ENCODE measurements around the gene USF1. TPM values are rescaled to one million over a fixed set of nuclear protein-coding genes. Genes with fewer than 3 reads are reported as not detected.

USF1 gene
- total and polyA plus RNA-seq, 9 of the 15 experiments (the other 6 are each of a cell fraction or from before 2014, with no cell fraction given) = 7.4 to 60.2 (median 54.2) TPM

DNA sequence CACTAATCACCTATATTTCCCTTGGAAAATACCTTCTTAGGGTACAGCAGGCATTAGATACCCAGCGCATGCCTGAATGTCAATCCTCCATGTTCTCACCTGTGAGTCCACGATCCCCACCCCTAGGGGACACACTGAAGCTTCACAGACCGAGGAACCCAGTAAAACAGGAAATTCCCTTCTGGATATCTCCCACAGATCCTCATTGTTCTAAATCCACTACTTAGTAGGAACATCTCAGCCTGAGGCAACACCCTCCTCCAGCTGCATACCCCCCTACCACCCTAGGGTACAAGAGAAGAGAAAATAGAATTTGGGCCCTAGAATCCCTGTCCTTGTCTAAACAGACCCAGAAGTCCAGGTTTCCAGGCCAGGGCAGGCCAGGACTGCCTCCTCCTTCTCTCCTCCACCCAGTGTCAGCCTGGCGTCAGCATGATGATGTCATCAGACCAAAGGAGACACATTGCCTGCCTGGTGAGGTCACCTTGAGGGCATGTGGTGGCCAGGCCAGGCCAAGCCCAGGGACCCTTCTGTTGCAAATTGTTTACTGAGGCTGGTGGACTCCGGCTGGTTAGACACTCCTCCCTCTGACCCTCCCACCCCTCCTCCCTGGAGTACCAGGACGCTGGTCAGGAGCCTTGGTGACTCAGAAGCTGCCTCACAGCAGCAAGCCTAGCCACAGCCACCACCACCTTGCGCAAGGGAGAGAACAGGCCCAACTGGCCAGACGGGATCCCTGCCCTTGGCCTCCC is 37.4 kb upstream of the USF1 start (continued):
- TF ChIP-seq, protein P1, sequence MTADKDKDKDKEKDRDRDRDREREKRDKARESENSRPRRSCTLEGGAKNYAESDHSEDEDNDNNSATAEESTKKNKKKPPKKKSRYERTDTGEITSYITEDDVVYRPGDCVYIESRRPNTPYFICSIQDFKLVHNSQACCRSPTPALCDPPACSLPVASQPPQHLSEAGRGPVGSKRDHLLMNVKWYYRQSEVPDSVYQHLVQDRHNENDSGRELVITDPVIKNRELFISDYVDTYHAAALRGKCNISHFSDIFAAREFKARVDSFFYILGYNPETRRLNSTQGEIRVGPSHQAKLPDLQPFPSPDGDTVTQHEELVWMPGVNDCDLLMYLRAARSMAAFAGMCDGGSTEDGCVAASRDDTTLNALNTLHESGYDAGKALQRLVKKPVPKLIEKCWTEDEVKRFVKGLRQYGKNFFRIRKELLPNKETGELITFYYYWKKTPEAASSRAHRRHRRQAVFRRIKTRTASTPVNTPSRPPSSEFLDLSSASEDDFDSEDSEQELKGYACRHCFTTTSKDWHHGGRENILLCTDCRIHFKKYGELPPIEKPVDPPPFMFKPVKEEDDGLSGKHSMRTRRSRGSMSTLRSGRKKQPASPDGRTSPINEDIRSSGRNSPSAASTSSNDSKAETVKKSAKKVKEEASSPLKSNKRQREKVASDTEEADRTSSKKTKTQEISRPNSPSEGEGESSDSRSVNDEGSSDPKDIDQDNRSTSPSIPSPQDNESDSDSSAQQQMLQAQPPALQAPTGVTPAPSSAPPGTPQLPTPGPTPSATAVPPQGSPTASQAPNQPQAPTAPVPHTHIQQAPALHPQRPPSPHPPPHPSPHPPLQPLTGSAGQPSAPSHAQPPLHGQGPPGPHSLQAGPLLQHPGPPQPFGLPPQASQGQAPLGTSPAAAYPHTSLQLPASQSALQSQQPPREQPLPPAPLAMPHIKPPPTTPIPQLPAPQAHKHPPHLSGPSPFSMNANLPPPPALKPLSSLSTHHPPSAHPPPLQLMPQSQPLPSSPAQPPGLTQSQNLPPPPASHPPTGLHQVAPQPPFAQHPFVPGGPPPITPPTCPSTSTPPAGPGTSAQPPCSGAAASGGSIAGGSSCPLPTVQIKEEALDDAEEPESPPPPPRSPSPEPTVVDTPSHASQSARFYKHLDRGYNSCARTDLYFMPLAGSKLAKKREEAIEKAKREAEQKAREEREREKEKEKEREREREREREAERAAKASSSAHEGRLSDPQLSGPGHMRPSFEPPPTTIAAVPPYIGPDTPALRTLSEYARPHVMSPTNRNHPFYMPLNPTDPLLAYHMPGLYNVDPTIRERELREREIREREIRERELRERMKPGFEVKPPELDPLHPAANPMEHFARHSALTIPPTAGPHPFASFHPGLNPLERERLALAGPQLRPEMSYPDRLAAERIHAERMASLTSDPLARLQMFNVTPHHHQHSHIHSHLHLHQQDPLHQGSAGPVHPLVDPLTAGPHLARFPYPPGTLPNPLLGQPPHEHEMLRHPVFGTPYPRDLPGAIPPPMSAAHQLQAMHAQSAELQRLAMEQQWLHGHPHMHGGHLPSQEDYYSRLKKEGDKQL (CRISPR knock-in tag; IDR thresholded peaks at IDR 0.05; ENCODE audit: borderline replicate concordance) = no peak
- peak; percentile 32; the same call in 1 of the 2 replicates for TF ChIP-seq EP400 (IDR thresholded peaks at IDR 0.05)
- TF ChIP-seq BRD9 (IDR thresholded peaks at IDR 0.05; ENCODE audit: low read depth, partially characterized antibody) = no peak
- TF ChIP-seq ATF1 (CRISPR knock-in tag; IDR thresholded peaks at IDR 0.05) = peak; percentile 37; the same call in 1 of the 2 replicates
- peak; percentile 90 for TF ChIP-seq ATF1 (tag; IDR thresholded peaks at IDR 0.05)
- TF ChIP-seq, protein P2, sequence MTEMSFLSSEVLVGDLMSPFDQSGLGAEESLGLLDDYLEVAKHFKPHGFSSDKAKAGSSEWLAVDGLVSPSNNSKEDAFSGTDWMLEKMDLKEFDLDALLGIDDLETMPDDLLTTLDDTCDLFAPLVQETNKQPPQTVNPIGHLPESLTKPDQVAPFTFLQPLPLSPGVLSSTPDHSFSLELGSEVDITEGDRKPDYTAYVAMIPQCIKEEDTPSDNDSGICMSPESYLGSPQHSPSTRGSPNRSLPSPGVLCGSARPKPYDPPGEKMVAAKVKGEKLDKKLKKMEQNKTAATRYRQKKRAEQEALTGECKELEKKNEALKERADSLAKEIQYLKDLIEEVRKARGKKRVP (CRISPR knock-in tag; IDR thresholded peaks at IDR 0.05) = no peak
- peak; percentile 18; the same call in 1 of the 2 replicates for TF ChIP-seq MTA1 (IDR thresholded peaks at IDR 0.05; ENCODE audit: borderline replicate concordance)
- no peak for TF ChIP-seq ZBTB1 (CRISPR knock-in tag; IDR thresholded peaks at IDR 0.05; ENCODE audit: borderline replicate concordance, low read depth)
- TF ChIP-seq TCFL5 (CRISPR knock-in tag; conservative IDR thresholded peaks at IDR 0.05) = no peak
- 0 out of 2 replicates have a peak, but pooled peaks have one; percentile 26 for TF ChIP-seq DMBX1 (CRISPR knock-in tag; IDR thresholded peaks at IDR 0.05; ENCODE audit: borderline replicate concordance)
- TF ChIP-seq, protein P3, sequence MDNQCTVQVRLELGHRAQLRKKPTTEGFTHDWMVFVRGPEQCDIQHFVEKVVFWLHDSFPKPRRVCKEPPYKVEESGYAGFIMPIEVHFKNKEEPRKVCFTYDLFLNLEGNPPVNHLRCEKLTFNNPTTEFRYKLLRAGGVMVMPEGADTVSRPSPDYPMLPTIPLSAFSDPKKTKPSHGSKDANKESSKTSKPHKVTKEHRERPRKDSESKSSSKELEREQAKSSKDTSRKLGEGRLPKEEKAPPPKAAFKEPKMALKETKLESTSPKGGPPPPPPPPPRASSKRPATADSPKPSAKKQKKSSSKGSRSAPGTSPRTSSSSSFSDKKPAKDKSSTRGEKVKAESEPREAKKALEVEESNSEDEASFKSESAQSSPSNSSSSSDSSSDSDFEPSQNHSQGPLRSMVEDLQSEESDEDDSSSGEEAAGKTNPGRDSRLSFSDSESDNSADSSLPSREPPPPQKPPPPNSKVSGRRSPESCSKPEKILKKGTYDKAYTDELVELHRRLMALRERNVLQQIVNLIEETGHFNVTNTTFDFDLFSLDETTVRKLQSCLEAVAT (IDR thresholded peaks at IDR 0.05) = no peak
- TF ChIP-seq HNRNPH1 (optimal IDR thresholded peaks at IDR 0.05; ENCODE audit: low read depth, low read length) = no peak
- 0 out of 2 replicates have a peak, but pooled peaks have one; percentile 53 for TF ChIP-seq NCOA1 (IDR thresholded peaks at IDR 0.05; ENCODE audit: low read depth)
- TF ChIP-seq ZNF143 (CRISPR knock-in tag; IDR thresholded peaks at IDR 0.05) = no peak
- TF ChIP-seq, protein P4, sequence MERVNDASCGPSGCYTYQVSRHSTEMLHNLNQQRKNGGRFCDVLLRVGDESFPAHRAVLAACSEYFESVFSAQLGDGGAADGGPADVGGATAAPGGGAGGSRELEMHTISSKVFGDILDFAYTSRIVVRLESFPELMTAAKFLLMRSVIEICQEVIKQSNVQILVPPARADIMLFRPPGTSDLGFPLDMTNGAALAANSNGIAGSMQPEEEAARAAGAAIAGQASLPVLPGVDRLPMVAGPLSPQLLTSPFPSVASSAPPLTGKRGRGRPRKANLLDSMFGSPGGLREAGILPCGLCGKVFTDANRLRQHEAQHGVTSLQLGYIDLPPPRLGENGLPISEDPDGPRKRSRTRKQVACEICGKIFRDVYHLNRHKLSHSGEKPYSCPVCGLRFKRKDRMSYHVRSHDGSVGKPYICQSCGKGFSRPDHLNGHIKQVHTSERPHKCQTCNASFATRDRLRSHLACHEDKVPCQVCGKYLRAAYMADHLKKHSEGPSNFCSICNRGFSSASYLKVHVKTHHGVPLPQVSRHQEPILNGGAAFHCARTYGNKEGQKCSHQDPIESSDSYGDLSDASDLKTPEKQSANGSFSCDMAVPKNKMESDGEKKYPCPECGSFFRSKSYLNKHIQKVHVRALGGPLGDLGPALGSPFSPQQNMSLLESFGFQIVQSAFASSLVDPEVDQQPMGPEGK (CRISPR knock-in tag; IDR thresholded peaks at IDR 0.05; ENCODE audit: borderline replicate concordance) = no peak
- TF ChIP-seq ARID1B (IDR thresholded peaks at IDR 0.05) = peak; percentile 66
- no peak for TF ChIP-seq PTRF (tag; IDR thresholded peaks at IDR 0.05)
- 0 out of 2 replicates have a peak, but pooled peaks have one; percentile 22 for TF ChIP-seq ZKSCAN1 (IDR thresholded peaks at IDR 0.05; ENCODE audit: low read depth, low read length)
- TF ChIP-seq ZNF75A (CRISPR knock-in tag; IDR thresholded peaks at IDR 0.05) = no peak
